K562 (cell line): ENCODE measurements around the gene R3HDM1. TPM values are rescaled to one million over a fixed set of nuclear protein-coding genes. Genes with fewer than 3 reads are reported as not detected.
A peak's percentile ranks its signal among the peaks of the same experiment; 100 is the strongest.

ENCODE experiments used
- BRD4 ChIP-seq: fragments of 200-600 bp; sonication (generic); IDR thresholded peaks from 2 replicates; pipeline ENCODE4 v1.6.1; 2017; ENCODE audit warnings: inconsistent platforms
- CBFA2T2 ChIP-seq: fragments of 450-650 bp; conservative IDR thresholded peaks from 2 replicates; pipeline ENCODE4 v1.6.1; 2017; ENCODE audit warnings: mild to moderate bottlenecking
- CXXC5 ChIP-seq: fragments of 250-450 bp; sonication (Bioruptor Pico); IDR thresholded peaks from 2 replicates; pipeline ENCODE4 v1.8.0; 2022; ENCODE audit warnings: inconsistent platforms, mild to moderate bottlenecking, moderate library complexity
- ERF ChIP-seq: fragments of 450-650 bp; formaldehyde crosslinking; IDR thresholded peaks from 2 replicates; pipeline ENCODE4 v1.4.0; 2020; ENCODE audit warnings: mild to moderate bottlenecking, mixed read lengths
- FOXK1 ChIP-seq: sonication (generic); formaldehyde crosslinking; IDR thresholded peaks from 2 replicates; pipeline ENCODE4 v1.8.0; 2022; ENCODE audit warnings: missing genetic modification reagents, mild to moderate bottlenecking, borderline replicate concordance
- FOXM1 ChIP-seq, 2 experiments: fragments of 450-650 bp in 1 of 2; sonication (generic) in 1 of 2; formaldehyde crosslinking in 1 of 2; IDR thresholded peaks; 2 replicates each; pipeline versions ENCODE4 v1.6.1 to v1.9.0; 2017 to 2022; ENCODE audit warnings: low read depth in 2 of 2, mild to moderate bottlenecking in 2 of 2, missing genetic modification reagents in 1 of 2, moderate library complexity in 1 of 2
- GABPA ChIP-seq: fragments of 200-800 bp; sonication (Bioruptor generic); conservative IDR thresholded peaks from 2 replicates; pipeline ENCODE4 v1.6.1; 2016; ENCODE audit warnings: low read depth, missing genetic modification characterization, missing compliant biosample characterization
- HDAC2 ChIP-seq: fragments of 450-650 bp; IDR thresholded peaks from 2 replicates; pipeline ENCODE4 v1.6.1; 2016; ENCODE audit warnings: mild to moderate bottlenecking
- HSF4 ChIP-seq: fragments of 250-450 bp; sonication (Bioruptor Pico); IDR thresholded peaks from 2 replicates; pipeline ENCODE4 v2.1.2; 2022; ENCODE audit warnings: mild to moderate bottlenecking, moderate library complexity, borderline replicate concordance
- MCM5 ChIP-seq: fragments of 450-650 bp; IDR thresholded peaks from 2 replicates; pipeline ENCODE4 v1.6.1; 2016; ENCODE audit warnings: low read depth
- NFIC ChIP-seq: fragments of 450-650 bp; IDR thresholded peaks from 2 replicates; pipeline ENCODE4 v1.6.1; 2017; ENCODE audit warnings: mild to moderate bottlenecking, inconsistent platforms
- POLR2A ChIP-seq: fragments of 450-650 bp; conservative IDR thresholded peaks from 2 replicates; pipeline ENCODE4 v1.6.1; 2016
- POLR3A ChIP-seq: IDR thresholded peaks from 2 replicates; pipeline ENCODE4 v1.6.1; 2011; ENCODE audit warnings: borderline replicate concordance, mild to moderate bottlenecking, moderate library complexity; ENCODE audit not compliant: insufficient read length, insufficient read depth; ENCODE audit errors: extremely low read depth
- PRMT5 ChIP-seq: sonication (generic); formaldehyde crosslinking; IDR thresholded peaks from 2 replicates; pipeline ENCODE4 v1.5.0; 2020; ENCODE audit warnings: missing genetic modification reagents
- RAD51 ChIP-seq: fragments of 450-650 bp; IDR thresholded peaks from 2 replicates; pipeline ENCODE4 v1.7.1; 2016; ENCODE audit warnings: low read depth, mild to moderate bottlenecking, borderline replicate concordance
- SIN3B ChIP-seq: fragments of 450-650 bp; IDR thresholded peaks from 2 replicates; pipeline ENCODE4 v1.6.1; 2017; ENCODE audit warnings: low read depth, mild to moderate bottlenecking, moderate library complexity
- U2AF2 ChIP-seq: fragments of 200-400 bp; formaldehyde crosslinking; optimal IDR thresholded peaks from 2 replicates; pipeline ENCODE3; 2017; ENCODE audit warnings: low read depth, mild to moderate bottlenecking, low read length
- XRCC5 ChIP-seq: fragments of 200-400 bp; formaldehyde crosslinking; IDR thresholded peaks from 2 replicates; pipeline ENCODE4 v1.6.1; 2017; ENCODE audit warnings: low read depth, mild to moderate bottlenecking, low read length
- ZNF140 ChIP-seq: fragments of 250-450 bp; sonication (Bioruptor Pico); IDR thresholded peaks from 2 replicates; pipeline ENCODE4 v1.8.0; 2021; ENCODE audit warnings: moderate library complexity, mild to moderate bottlenecking, inconsistent platforms
- ZNF561 ChIP-seq: fragments of 450-650 bp; formaldehyde crosslinking; conservative IDR thresholded peaks from 2 replicates; pipeline ENCODE4 v1.4.0; 2020; ENCODE audit warnings: mild to moderate bottlenecking, moderate library complexity
- polyA plus RNA-seq, 8 experiments: library from polyadenylated mRNA; depleted of rRNA in 4 of 8; stranded (reverse) in 5 of 8; unstranded in 3 of 8; fragments of >200 nt; fragmentation: Nextera tagmentation in 2 of 8; fragmentation: Illumina TruSeq in 1 of 8; extraction: Ambion mirVana in 2 of 8; extraction: Trizol in 1 of 8; gene quantifications; 2 replicates each; pipeline versions ENCODE4 v1.2.1 to v1.2.3, GENCODE V29; 2011 to 2014; ENCODE audit warnings: inconsistent platforms in 1 of 8, missing spikeins in 1 of 8
- total RNA-seq, 7 experiments: library from RNA; depleted of rRNA in 6 of 7; stranded (reverse); fragments of >200 nt in 6 of 7; fragmentation: Illumina TruSeq in 2 of 7; extraction: Trizol in 2 of 7; gene quantifications; 2 replicates each; pipeline versions ENCODE4 v1.2.1 to v1.2.3, GENCODE V29; 2011 to 2021; ENCODE audit warnings: low replicate concordance in 1 of 7
- TF ChIP-seq, protein P1 (sequence below), 2 experiments: fragments of 250-450 bp in 1 of 2; fragments of 450-650 bp in 1 of 2; sonication (Bioruptor Pico) in 1 of 2; IDR thresholded peaks; 2 replicates each; pipeline versions ENCODE4 v1.6.1 to v1.8.0; 2016 to 2021; ENCODE audit warnings: mild to moderate bottlenecking in 2 of 2, moderate library complexity in 2 of 2, missing compliant biosample characterization in 1 of 2, missing genetic modification characterization in 1 of 2
- TF ChIP-seq, protein P2 (sequence below): sonication (generic); formaldehyde crosslinking; IDR thresholded peaks from 2 replicates; pipeline ENCODE4 v1.8.1; 2023; ENCODE audit warnings: mild to moderate bottlenecking, missing genetic modification reagents
- TF ChIP-seq, protein P3 (sequence below): fragments of 250-450 bp; sonication (Bioruptor Pico); IDR thresholded peaks from 2 replicates; pipeline ENCODE4 v1.8.0; 2022; ENCODE audit warnings: inconsistent platforms
- TF ChIP-seq, protein P4 (sequence below): fragments of 250-450 bp; sonication (Bioruptor Pico); IDR thresholded peaks from 2 replicates; pipeline ENCODE4 v1.4.0; 2020; ENCODE audit warnings: mild to moderate bottlenecking, moderate library complexity

Gene R3HDM1
- total and polyA plus RNA-seq, 9 of the 15 experiments (the other 6 are each of a cell fraction or from before 2014, with no cell fraction given) = 12.4 to 89.4 (median 31.0) TPM

DNA sequence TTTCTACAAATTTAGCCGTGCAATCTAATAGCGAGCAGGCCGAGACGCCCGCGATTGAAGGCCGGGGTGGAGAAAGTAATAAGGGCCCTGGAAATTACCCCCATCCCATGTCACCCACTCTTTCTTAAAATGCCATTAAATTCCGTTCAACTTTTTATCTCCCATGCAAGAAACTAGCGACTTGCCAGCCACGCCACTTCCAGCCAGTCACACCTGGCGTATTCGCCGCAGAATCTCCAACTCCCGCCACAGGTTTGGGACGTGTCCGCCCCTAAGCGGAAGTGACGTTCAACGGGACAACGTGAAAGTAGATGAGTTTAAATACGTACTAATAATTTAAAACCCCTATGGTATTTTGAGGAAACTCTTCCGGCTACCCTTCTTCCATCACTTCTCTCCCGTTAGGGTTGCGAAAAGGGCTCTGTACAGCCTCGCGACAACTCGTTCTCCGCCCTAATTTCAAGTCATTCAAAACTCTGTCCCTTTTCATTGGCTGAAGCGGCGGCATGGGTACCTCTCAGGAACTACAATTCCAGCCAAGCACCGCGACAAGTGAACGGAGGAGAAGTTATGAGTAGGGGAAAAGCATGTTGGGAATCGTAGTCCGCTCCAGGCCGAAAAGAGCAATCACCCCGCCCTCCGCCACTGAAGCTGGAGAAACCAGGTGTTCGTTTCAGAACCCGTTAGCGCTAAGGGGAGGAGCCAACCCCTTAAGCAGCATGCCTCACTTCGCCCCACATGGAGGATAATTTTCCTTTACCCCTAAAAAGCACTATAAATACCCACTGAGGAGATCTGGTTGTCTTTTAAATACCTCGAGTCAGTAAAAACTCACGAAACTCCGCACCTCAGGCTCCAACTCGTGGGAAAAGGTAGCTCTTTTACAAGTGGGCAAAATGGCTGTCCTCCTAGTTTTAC, 712 bp upstream of the R3HDM1 start, which contains the start of gene ZRANB3 (continued):
- TF ChIP-seq POLR3A (no peak), FOXM1 (IDR thresholded peaks at IDR 0.05; ENCODE audit: low read depth) (peak; percentile 81), FOXM1 (CRISPR knock-in tag; IDR thresholded peaks at IDR 0.05; ENCODE audit: low read depth) (no peak), ZNF140 (no peak), CXXC5 (CRISPR knock-in tag) (peak; percentile 51), PRMT5 (CRISPR knock-in tag) (no peak), HDAC2 (no peak), ERF (CRISPR knock-in tag) (no peak), U2AF2 (no peak), XRCC5 (no peak), POLR2A (peak; percentile 80), SIN3B (peak; percentile 38; the same call in 1 of the 2 replicates), ZNF561 (CRISPR knock-in tag) (no peak), RAD51 (no peak), HSF4 (CRISPR knock-in tag) (no peak), BRD4 (no peak), MCM5 (no peak), NFIC (0 out of 2 replicates have a peak, but pooled peaks have one; percentile 7), GABPA (tag) (peak; percentile 94), CBFA2T2 (no peak), FOXK1 (CRISPR knock-in tag) (no peak)
- TF ChIP-seq, protein P1, sequence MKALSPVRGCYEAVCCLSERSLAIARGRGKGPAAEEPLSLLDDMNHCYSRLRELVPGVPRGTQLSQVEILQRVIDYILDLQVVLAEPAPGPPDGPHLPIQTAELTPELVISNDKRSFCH (CRISPR knock-in tag; IDR thresholded peaks at IDR 0.05) = no peak
- TF ChIP-seq, protein P1 (tag; IDR thresholded peaks at IDR 0.05) = 0 out of 2 replicates have a peak, but pooled peaks have one; percentile 37
- TF ChIP-seq, protein P2, sequence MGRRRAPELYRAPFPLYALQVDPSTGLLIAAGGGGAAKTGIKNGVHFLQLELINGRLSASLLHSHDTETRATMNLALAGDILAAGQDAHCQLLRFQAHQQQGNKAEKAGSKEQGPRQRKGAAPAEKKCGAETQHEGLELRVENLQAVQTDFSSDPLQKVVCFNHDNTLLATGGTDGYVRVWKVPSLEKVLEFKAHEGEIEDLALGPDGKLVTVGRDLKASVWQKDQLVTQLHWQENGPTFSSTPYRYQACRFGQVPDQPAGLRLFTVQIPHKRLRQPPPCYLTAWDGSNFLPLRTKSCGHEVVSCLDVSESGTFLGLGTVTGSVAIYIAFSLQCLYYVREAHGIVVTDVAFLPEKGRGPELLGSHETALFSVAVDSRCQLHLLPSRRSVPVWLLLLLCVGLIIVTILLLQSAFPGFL = no peak
- TF ChIP-seq, protein P3, sequence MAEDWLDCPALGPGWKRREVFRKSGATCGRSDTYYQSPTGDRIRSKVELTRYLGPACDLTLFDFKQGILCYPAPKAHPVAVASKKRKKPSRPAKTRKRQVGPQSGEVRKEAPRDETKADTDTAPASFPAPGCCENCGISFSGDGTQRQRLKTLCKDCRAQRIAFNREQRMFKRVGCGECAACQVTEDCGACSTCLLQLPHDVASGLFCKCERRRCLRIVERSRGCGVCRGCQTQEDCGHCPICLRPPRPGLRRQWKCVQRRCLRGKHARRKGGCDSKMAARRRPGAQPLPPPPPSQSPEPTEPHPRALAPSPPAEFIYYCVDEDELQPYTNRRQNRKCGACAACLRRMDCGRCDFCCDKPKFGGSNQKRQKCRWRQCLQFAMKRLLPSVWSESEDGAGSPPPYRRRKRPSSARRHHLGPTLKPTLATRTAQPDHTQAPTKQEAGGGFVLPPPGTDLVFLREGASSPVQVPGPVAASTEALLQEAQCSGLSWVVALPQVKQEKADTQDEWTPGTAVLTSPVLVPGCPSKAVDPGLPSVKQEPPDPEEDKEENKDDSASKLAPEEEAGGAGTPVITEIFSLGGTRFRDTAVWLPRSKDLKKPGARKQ (CRISPR knock-in tag) = no peak
- TF ChIP-seq, protein P4, sequence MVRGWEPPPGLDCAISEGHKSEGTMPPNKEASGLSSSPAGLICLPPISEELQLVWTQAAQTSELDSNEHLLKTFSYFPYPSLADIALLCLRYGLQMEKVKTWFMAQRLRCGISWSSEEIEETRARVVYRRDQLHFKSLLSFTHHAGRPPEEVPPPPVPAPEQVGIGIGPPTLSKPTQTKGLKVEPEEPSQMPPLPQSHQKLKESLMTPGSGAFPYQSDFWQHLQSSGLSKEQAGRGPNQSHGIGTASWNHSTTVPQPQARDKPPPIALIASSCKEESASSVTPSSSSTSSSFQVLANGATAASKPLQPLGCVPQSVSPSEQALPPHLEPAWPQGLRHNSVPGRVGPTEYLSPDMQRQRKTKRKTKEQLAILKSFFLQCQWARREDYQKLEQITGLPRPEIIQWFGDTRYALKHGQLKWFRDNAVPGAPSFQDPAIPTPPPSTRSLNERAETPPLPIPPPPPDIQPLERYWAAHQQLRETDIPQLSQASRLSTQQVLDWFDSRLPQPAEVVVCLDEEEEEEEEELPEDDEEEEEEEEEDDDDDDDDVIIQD = no peak
